Medulla oblongata (tissue), 1 donor: ENCODE data around the gene TSPYL2.

Experiments
- DNase-seq: peaks from one replicate; pipeline ENCODE4 v3.0.0-alpha.2; 2015; ENCODE audit errors: extremely low spot score

The TSPYL2 gene

DNA sequence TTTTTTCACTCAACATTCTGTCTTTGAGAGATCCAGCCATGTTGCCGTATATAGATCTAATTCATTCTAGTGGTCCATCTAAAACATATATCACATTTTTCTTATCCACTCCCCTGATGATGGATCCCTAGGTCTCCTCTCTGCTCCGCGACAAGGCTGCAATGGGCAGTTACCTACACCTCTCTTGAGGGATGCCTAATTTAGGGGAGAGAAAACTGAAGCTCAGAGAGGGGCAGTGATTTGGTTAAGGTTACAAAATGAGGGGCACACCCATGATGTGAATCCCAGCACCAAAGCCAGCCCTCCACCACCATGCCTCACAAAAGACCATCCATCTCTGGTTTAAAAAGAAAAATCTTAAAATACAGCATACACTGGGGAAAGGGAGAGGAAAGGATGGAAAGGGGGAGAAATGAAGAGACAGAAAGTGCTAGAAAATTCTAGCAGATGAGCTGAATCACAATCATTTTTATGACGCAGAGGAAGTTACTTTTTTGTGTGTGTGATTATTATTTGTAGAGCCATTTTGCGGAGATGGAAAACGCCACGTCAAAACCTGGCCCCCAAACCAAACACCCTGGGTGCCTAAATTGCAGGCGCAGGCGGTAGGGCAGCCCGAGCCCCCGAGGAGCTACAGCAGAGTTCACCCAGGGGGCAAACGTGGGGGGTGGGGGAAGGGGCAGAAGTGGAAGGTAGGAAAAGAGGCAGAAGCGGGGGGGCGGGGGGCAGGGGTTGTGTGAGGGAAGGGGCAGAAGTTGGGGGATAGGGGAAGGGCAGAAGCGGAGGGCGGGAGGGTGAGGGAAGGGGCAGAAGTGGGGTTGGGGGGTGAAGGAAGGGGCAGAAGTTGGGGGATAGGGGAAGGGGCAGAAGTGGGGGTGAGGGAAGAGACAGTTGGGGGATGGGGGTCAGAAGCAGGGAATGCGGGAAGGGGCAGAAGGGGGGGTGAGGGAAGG is 1.3 kb upstream of the TSPYL2 start:
- no peak for DNase-seq

DNA sequence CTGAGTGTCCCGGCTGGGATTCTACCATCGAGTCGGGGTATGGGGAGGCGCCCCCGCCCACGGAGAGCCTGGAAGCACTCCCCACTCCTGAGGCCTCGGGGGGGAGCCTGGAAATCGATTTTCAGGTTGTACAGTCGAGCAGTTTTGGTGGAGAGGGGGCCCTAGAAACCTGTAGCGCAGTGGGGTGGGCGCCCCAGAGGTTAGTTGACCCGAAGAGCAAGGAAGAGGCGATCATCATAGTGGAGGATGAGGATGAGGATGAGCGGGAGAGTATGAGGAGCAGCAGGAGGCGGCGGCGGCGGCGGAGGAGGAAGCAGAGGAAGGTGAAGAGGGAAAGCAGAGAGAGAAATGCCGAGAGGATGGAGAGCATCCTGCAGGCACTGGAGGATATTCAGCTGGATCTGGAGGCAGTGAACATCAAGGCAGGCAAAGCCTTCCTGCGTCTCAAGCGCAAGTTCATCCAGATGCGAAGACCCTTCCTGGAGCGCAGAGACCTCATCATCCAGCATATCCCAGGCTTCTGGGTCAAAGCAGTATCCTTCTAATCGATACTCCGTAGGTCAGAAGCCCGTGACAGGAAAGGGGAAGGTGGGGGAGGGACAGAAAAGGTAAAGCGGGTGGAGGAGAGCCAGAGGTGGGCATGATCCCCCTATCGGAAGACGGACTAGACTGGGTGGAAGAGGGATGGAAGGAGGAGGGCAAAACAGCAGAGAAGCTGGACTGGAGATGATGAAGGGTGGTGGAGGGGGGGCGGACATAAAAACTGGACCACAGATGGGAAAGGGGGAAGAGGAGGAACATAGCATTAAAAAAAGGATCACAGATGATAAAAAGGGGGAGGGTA is 828 bp downstream of the TSPYL2 start:
- no peak for DNase-seq

DNA sequence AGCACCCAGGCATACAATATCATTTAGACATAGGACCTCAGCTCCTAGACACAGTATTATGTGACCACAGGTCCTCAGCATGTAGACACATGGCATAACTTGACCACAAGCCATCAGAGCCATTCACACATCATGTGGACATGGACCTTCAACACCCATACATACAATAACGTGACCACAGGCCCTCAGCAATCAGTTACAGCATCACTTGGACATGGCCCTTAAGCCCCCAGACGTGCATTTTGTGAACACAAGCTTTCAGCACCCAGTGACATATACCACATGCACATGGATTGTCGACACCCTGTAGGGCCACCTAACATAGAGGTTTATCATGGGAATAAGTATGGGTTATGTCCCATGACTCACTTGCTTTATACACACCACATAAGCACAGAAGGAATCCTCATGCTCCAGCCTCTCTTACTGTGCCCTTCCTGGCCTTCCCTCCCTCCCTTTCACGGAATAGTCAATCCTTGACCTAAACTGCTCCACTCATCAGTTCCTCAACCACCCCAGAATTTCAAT is 1.9 kb downstream of the TSPYL2 start:
- no peak for DNase-seq

DNA sequence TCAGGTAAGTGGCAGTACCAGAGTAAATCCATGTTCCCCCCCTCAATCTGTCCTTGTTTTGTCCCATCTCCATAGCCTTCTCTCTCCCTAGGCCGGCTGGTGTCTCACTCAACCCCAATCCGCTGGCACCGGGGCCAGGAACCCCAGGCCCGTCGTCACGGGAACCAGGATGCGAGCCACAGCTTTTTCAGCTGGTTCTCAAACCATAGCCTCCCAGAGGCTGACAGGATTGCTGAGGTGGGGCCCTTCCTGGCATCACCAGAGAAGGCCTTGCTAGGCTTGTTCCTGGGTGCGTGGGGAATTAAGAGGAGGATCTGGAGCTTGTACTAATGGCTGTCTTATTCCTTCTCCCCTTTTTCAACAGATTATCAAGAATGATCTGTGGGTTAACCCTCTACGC is 2.7 kb downstream of the TSPYL2 start:
- DNase-seq: no peak

DNA sequence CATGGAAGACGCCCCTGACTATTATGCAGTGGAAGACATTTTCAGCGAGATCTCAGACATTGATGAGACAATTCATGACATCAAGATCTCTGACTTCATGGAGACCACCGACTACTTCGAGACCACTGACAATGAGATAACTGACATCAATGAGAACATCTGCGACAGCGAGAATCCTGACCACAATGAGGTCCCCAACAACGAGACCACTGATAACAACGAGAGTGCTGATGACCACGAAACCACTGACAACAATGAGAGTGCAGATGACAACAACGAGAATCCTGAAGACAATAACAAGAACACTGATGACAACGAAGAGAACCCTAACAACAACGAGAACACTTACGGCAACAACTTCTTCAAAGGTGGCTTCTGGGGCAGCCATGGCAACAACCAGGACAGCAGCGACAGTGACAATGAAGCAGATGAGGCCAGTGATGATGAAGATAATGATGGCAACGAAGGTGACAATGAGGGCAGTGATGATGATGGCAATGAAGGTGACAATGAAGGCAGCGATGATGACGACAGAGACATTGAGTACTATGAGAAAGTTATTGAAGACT is 3.6 kb downstream of the TSPYL2 start:
- DNase-seq: no peak

DNA sequence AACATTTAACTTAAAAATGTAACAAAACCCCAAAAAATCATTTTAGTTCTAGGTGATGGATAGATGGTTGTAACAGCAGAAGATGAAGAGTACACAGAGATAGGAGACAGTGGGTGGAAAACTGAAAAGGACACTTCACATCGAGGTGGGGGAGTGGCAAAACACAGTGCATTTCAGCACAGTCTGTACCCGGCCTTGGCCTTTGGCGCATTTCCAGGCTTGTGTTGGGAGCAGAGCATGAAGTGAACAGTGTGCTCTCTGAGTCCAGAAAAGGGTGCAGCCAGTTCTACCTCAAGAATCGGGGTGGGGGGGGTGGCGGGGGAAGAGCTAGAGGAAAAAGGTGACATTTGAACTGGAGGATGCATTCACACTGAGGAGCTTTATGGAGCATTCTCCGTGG is 4.3 kb downstream of the TSPYL2 start:
- DNase-seq: peak; percentile 44

DNA sequence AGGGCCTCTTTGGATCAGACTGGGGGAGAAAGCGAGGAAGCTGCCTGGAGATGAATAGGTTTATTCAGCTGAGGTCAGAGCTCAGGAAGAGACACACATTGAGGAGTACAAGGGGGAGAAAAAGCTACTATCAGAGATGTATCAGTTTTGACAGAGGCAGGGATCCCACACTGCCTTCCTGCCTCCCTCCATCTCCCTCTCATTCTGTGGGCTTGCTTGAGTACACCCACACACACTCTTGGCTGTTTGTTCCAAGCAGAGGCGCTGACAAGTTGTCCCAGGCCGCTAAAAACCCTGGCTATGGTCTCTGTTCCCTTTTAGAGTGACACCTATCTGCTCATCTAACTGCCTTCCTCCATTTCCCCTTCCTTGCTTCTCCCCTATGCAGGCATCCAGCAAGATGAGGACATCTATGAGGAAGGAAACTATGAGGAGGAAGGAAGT is 5.2 kb downstream of the TSPYL2 start:
- DNase-seq: no peak

DNA sequence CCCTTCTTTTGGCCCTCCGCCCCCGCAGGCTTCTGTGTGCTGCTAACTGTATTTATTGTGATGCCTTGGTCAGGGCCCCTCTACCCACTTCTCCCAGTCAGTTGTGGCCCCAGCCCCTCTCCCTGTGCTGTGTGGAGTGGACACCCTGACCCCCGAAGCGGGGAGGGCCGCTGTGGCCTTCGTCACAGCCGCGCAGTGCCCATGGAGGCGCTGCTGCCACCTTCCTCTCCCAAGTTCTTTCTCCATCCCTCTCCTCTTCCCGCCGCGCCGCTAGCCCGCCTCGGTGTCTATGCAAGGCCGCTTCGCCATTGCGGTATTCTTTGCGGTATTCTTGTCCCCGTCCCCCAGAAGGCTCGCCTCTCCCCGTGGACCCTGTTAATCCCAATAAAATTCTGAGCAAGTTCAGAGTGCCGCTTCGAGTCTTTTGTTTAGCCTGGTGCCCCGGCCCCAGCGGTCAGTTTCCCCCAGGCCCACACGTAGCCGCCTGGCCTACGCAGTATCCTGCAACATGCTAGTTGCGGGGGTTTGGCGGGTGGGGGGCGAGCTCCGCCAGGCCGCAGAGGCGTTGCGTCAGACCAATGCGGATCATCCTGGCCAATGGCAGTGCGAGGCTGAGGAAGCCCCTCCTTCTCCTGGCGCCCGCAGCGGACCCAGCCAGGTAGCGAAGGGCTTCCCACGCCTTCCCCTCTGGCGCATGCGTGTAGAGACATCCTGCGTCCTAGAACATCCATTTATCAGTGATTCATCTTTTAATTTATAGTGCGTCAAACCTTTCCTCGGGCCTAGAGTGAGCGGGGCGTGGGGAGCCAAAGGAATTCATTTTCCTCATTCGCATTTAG is 6.2 kb downstream of the TSPYL2 start:
- peak; percentile 48 for DNase-seq

DNA sequence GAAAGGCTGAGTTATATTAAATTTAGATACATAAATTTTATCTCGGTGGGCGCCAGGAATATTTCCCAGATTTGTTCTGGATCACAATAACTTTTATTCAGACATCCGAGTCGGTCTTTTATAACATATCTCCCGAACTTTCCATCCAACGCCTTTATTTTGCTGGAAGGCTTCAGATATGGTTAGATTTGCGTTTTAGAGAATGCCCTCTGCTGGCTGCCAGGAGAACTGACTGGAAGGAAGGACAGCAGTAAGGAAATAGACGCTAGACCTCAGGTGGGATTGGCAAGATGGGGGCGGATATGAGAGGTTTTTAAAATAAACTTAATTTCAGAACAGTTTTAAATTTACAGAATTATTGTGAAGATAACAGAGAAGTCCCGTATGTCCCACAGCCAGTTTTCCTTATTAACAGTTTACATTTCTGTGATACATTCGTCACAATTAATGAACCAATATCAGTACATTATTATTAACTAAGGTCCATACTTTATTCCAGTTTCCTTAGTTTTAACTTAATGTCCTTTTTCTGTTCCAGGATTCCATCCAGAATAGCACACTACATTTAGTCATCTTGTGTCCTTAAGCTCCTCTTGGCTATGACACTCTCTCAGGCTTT is 7.2 kb downstream of the TSPYL2 start:
- peak; percentile 70 for DNase-seq

DNA sequence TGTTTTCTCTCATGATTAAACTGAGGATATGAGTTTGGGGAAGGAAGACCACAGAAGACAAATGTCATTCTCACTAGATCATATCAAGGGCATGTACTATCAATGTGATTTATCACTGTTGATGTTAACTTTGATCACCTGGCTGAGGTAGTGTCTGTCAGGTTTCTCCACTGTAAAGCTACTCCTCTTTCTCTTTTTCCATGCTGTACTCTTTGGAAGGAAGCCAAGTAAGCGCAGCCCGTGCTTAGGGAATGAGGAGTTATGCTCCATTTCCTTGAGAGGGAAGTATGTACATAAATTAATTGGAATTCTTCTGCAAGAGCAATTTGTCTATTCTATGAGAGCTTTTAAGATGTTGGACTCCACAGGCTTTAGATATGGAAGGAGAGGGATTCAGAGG is 7.8 kb downstream of the TSPYL2 start:
- DNase-seq: no peak

DNA sequence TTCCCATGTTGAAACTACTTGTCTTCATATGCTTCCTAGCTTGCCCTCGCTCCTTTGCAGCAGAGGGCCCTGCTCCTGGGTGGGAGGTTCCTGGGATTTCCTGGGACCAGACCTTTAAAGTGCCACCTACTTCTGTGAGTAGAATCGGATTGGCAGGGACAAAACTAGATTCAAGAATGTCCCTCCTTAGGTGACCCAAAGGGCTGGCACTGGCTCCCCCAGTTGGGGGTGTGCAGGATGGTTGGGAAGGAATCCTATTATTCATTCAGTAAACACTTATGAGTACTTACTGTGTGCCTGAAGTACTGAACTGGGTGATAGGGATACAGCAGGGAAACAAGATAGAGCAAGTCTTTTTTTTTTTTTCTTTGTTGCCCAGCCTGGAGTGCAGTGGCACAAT is 9.2 kb downstream of the TSPYL2 start:
- DNase-seq: no peak

DNA sequence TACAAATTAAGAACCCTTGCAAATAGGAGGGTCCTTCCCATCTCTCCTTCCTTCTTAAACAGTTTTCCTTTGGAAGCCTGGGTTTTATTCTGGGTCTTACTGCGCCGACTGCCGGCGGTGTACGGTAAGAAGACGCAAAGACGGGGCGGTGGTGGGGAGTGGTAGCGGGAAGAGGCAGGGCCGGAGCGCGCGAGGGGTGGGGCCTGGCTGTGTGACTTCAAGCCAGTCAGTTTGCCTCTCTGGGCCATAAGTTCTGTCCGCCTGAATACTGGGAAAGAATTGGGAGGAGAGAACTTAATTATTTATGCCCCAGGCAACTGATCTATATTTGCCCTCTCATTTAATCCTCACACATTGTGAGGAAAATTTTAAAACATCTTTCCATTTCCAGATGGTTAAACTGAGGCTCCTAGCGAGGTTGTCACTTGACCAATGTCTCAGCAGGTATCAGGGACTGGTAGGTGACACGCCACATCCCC is 11.0 kb downstream of the TSPYL2 start:
- DNase-seq: peak; percentile 55

DNA sequence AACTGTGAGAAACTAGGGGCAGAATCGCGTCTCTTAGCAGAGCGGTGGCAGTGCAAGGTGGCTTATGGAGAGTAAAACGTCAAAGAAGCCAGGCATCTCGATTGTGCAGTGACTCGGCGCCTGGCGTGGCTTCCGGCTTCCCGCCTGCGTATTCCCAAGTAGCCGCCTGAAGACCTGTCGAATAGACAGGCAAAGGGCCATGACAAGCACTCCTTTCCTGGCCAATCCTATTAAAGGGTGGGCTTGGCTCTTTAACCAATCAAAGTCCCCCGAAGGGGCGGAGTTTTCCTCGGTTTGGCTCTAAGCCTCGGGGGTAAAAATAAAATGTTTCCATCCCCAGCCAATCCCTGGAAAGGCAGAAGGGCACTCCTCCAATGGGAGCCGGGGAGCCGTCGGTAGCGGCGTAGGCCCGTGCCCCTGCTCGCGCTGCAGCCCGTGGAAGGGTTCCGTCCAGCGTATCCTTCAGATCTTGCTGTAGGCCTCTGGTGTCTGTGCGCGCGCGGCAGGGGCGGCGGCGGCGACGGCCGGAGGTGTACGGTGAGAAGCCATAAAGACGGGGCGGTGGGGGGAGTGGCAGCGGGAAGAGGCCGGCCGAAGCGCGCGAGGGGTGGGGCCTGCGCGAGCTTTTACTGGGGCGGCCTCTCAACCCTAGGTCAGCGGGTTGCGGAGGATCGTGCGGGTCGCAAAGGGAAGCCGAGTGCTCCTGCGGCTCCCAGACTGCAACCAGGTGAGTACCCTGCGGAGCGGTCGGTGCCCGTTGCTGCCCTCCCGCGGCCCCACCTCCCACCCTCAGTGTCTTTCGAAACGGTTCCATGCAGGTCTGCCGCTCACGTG is 11.8 kb downstream of the TSPYL2 start, which contains the start of gene KANTR:
Gene KANTR (plus strand): TSS at position 395 of the 834 bp plus-strand sequence. CDS start 30,131 bp downstream, outside the sequence.
- DNase-seq: peak; percentile 95

DNA sequence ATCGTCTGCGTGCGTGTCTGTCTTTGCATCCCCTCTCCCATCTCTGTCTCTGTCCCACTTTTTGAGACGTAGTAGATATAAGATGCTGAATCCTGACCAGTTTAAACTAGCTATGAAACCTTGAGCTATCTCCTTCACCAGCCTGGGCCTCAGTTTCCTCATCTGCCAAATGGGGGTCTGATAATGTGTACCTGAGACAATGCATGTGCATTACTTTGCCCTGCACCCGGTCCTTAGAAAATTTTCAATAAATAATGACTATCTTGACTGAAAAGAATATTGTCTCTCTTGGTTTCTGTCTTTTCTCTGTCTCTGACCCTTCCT is 12.4 kb downstream of the TSPYL2 start:
- DNase-seq: no peak

DNA sequence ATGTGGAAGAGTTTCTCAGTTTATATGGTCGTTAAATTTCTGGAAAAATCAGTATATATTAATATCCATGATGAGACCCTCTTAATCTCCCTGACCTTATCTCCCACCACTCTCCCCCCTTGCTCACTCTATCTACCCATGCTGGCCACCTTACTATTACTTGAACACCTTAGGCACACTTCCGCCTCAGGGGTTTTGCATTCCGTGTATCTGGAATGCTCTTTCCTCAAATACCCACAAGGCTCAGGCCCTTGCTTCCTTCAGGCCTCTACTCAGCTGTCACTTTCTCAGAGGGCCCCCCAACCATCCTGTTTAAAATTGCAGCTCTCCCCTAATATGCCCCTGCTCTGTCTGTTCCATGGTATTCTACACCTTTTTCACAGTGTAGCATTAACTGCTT is 13.6 kb downstream of the TSPYL2 start:
- no peak for DNase-seq

DNA sequence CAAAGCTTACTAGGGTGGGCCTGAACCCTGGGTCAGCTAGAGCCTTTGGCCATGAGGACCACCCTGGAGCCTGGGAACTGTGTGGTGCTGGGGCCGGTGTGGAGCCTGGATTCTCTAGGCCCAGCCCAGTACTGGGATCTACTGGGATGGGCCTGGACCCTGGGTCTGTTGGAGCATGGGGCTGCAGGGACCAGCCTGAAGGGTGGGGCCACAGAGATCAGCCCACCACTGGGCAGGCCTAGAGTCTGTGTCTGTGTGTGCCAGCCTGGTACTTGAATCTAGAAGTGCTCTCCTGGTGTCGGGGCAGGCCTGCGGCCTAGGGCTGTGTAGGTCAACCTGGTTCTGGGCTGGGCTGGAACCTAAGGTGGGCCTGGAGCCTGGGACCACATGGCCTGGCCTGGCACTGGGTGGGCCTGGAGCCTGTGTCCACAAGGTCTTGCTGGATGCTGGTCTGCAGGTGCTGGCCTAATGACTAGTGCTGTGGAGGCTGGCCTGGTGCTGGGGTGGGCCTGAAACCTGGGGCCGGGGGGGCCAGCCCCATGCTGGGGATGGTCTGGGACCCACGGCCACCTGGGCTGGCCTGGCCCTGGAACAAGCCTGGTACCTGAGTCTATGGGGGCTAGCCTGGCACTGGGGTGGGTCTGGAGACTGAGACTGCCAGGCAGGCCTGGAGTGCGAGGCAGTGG is 32.8 kb downstream of the TSPYL2 start:
- DNase-seq: no peak

DNA sequence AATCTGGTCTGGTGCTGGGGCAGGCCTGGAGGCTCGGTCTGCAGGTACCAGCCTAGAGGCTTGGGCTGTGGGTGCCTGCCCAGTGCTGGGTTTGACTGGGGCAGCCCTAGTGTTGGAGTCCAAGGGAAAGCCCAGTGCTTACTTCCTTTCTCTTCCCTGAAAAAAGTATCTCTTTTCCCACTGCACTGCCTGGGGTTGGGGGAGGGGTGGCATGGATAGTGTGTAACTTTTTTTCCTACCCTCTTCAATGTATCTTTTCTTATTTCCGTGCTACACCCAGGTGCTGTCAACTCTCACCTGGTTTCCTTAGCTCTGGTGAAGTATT is 33.3 kb downstream of the TSPYL2 start:
- DNase-seq: no peak

DNA sequence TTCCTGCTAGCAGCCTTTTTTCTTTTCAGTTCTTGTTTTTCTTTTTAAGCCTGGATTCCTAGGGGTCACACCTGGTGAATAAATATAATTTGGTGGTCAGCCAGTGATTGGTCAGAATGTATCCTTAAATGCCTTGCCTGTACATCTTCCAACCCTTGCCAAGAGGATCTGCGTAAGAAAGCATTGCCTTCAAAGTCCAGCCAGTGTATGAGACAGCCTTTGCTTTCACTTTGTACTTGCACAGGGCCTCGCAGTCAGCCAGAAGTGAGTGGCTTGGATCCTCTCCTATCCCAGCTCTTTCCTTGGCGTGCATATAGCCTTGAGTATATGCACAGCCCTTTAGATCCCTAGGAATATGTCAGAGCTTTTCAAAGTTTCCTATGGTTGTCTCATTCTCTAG is 33.9 kb downstream of the TSPYL2 start:
- peak; percentile 34 for DNase-seq

DNA sequence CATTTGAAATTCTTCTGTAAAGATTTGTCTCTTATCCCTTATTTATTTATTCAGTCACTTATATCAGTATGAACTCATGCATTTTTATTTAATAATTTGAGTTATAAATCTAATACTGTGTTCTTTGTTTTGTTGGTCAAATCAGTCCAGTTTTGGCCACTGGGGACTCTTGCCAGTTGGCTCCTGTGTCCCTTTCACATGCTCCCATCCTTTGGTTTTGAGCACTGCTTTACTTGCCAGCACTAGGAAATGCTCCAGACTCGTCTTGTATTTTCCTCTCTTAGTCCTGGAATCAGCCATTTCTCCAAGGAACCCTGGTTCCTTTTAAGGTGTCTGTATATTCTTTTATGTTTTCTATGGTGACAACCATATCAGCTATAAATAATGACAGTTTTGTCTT is 39.8 kb downstream of the TSPYL2 start:
- peak; percentile 21 for DNase-seq
